GM23338 (cell line): ENCODE measurements around the gene RCSD1. TPM values are rescaled to one million over a fixed set of nuclear protein-coding genes. Genes with fewer than 3 reads are reported as not detected.

Experiments used
- ATAC-seq: fragments of 200-7000 bp; cut with Tn5 transposase; 3 replicates; pipeline ENCODE4 v1.9.1; 2020
- DNase-seq: peaks from one replicate; pipeline ENCODE4 v3.0.0-alpha.2; 2015; ENCODE audit warnings: low spot score
- H2AFZ ChIP-seq: fragments of 200-600 bp; sonication (generic); 2 replicates; pipeline ENCODE4 v1.8.0; 2016; ENCODE audit warnings: antibody characterized with exemption, mild to moderate bottlenecking, moderate library complexity
- H3F3A ChIP-seq: fragments of 200-600 bp; sonication (generic); replicated peaks from 2 replicates; pipeline ENCODE4 v1.8.0; 2017; ENCODE audit warnings: antibody characterized with exemption, mixed run types, low read depth
- H3K27ac ChIP-seq: fragments of 200-600 bp; sonication (generic); 2 replicates; pipeline ENCODE4 v1.6.1; 2016; ENCODE audit warnings: low read depth
- H3K27me3 ChIP-seq: fragments of 200-600 bp; sonication (generic); 2 replicates; pipeline ENCODE4 v1.8.0; 2016; ENCODE audit warnings: mild to moderate bottlenecking, mixed run types, moderate library complexity; ENCODE audit not compliant: insufficient read depth
- H3K36me3 ChIP-seq: fragments of 200-600 bp; sonication (generic); 2 replicates; pipeline ENCODE4 v1.8.0; 2016; ENCODE audit warnings: mild to moderate bottlenecking; ENCODE audit not compliant: insufficient read depth
- H3K4me1 ChIP-seq: fragments of 200-600 bp; sonication (generic); 2 replicates; pipeline ENCODE4 v1.8.0; 2016; ENCODE audit warnings: mild to moderate bottlenecking, moderate library complexity; ENCODE audit not compliant: insufficient read depth
- H3K4me2 ChIP-seq: fragments of 200-600 bp; sonication (generic); 2 replicates; pipeline ENCODE4 v1.7.1; 2017; ENCODE audit warnings: mixed run types
- H3K4me3 ChIP-seq: fragments of 200-600 bp; sonication (generic); 2 replicates; pipeline ENCODE4 v1.6.1; 2016; ENCODE audit warnings: mixed run types
- H3K79me2 ChIP-seq: fragments of 200-600 bp; sonication (generic); replicated peaks from 2 replicates; pipeline ENCODE4 v1.8.0; 2017; ENCODE audit warnings: mild to moderate bottlenecking; ENCODE audit not compliant: insufficient read depth
- H3K9me2 ChIP-seq: fragments of 200-600 bp; sonication (generic); 2 replicates; pipeline ENCODE4 v1.8.0; 2017; ENCODE audit not compliant: insufficient read depth
- H4K20me1 ChIP-seq: fragments of 200-600 bp; sonication (generic); replicated peaks from 2 replicates; pipeline ENCODE4 v1.8.0; 2017; ENCODE audit warnings: mild to moderate bottlenecking; ENCODE audit not compliant: insufficient read depth
- H3K27ac Mint-ChIP-seq: 2 replicates; pipeline ENCODE4 v1.8.0; 2020; ENCODE audit warnings: inconsistent platforms, mild to moderate bottlenecking, moderate library complexity, mixed read lengths
- H3K27me3 Mint-ChIP-seq: 3 replicates; pipeline ENCODE4 v1.8.0; 2022; ENCODE audit warnings: low read depth, mild to moderate bottlenecking, moderate library complexity, mixed read lengths, inconsistent platforms; ENCODE audit not compliant: insufficient read depth, poor library complexity
- H3K36me3 Mint-ChIP-seq: 3 replicates; pipeline ENCODE4 v1.8.0; 2021; ENCODE audit warnings: low read depth, mild to moderate bottlenecking, inconsistent platforms, moderate library complexity, mixed read lengths
- H3K4me1 Mint-ChIP-seq: 3 replicates; pipeline ENCODE4 v1.8.0; 2020; ENCODE audit warnings: mild to moderate bottlenecking, inconsistent platforms, mixed read lengths
- H3K4me3 Mint-ChIP-seq: 3 replicates; pipeline ENCODE4 v1.8.0; 2021; ENCODE audit warnings: moderate library complexity, mild to moderate bottlenecking, inconsistent platforms, mixed read lengths
- H3K9me3 Mint-ChIP-seq: 3 replicates; pipeline ENCODE4 v1.8.0; 2020; ENCODE audit warnings: moderate library complexity, mild to moderate bottlenecking, inconsistent platforms, mixed read lengths
- CREB1 ChIP-seq: fragments of 250-450 bp; sonication (Bioruptor Pico); IDR thresholded peaks from 2 replicates; pipeline ENCODE4 v1.5.0; 2020; ENCODE audit warnings: low read depth, mild to moderate bottlenecking, moderate library complexity
- ETS1 ChIP-seq: IDR thresholded peaks from 2 replicates; pipeline ENCODE4 v1.6.1; 2016; ENCODE audit warnings: antibody characterized with exemption
- EZH2 ChIP-seq: fragments of 200-600 bp; sonication (generic); IDR thresholded peaks from one replicate; pipeline ENCODE4 v1.8.0; 2017; ENCODE audit warnings: antibody characterized with exemption, mild to moderate bottlenecking, low read depth; ENCODE audit not compliant: unreplicated experiment
- NANOG ChIP-seq: IDR thresholded peaks from 2 replicates; pipeline ENCODE4 v1.6.1; 2016; ENCODE audit warnings: antibody characterized with exemption, borderline replicate concordance
- POLR2AphosphoS5 ChIP-seq: IDR thresholded peaks from 2 replicates; pipeline ENCODE4 v1.6.1; 2016; ENCODE audit warnings: antibody characterized with exemption, low read depth
- REST ChIP-seq: IDR thresholded peaks from one replicate; pipeline ENCODE4 v1.6.1; 2018; ENCODE audit warnings: antibody characterized with exemption; ENCODE audit not compliant: unreplicated experiment
- STAT1 ChIP-seq: IDR thresholded peaks from one replicate; pipeline ENCODE4 v1.6.1; 2016; ENCODE audit warnings: antibody characterized with exemption; ENCODE audit not compliant: unreplicated experiment
- ZNF331 ChIP-seq: fragments of 250-450 bp; sonication (Bioruptor Pico); IDR thresholded peaks from 2 replicates; pipeline ENCODE4 v1.5.0; 2020; ENCODE audit warnings: low read depth, mild to moderate bottlenecking, moderate library complexity
- ZNF462 ChIP-seq: fragments of 250-450 bp; sonication (Bioruptor Pico); IDR thresholded peaks from 2 replicates; pipeline ENCODE4 v1.5.0; 2020; ENCODE audit warnings: mild to moderate bottlenecking, moderate library complexity
- polyA plus RNA-seq: library from polyadenylated mRNA; unstranded; fragments of >200 nt; fragmentation: Nextera tagmentation; extraction: Ambion mirVana; gene quantifications from 2 replicates; pipeline ENCODE4 v1.2.1, GENCODE V29; 2016
- total RNA-seq: library from RNA; depleted of rRNA; stranded (reverse); fragments of >200 nt; shearing (Covaris generic); gene quantifications from 2 replicates; pipeline ENCODE4 v1.2.3, GENCODE V29; 2014
- TF ChIP-seq, protein P1 (sequence below), 2 experiments: fragments of 200-600 bp in 1 of 2; sonication (generic) in 1 of 2; conservative IDR thresholded peaks; 2 replicates each; pipeline versions ENCODE4 v1.5.1 to v1.6.1; 2016 to 2017; ENCODE audit warnings: antibody characterized with exemption in 2 of 2, low read depth in 2 of 2, mild to moderate bottlenecking in 2 of 2, moderate library complexity in 1 of 2

The RCSD1 gene
- total and polyA plus RNA-seq, 2 experiments from 2014 or later: 0.18 to 0.73 TPM

- Histone ChIP-seq H3K4me3 (no peak overlapping the region), H2AFZ (no peak overlapping the region), H3K4me1 (no peaks in the 10 kb centered on the region), H3K9me2 (peaks cover 3% of the 10 kb centered on the region; the same call in 1 of the 2 replicates), H3K79me2 (no peaks in the 10 kb centered on the region), H3K27me3 (no peaks in the 10 kb centered on the region), H3K27ac (no peak overlapping the region), H4K20me1 (no peaks in the 10 kb centered on the region), H3F3A (no peaks in the 10 kb centered on the region), H3K36me3 (no peaks in the 10 kb centered on the region), H3K4me2 (no peak overlapping the region)
- Mint-ChIP-seq H3K36me3 (no peaks in the 10 kb centered on the region), H3K4me1 (peaks cover 15% of the 10 kb centered on the region), H3K27me3 (peaks cover 4% of the 10 kb centered on the region), H3K4me3 (no peak overlapping the region), H3K27ac (no peak overlapping the region), H3K9me3 (no peaks in the 10 kb centered on the region)
- no peak for ATAC-seq
- no peak for DNase-seq
- TF ChIP-seq ZNF331 (CRISPR knock-in tag): no peak
- TF ChIP-seq STAT1: no peak
- no peak for TF ChIP-seq NANOG
- no peak for TF ChIP-seq CREB1
- TF ChIP-seq, protein P1, sequence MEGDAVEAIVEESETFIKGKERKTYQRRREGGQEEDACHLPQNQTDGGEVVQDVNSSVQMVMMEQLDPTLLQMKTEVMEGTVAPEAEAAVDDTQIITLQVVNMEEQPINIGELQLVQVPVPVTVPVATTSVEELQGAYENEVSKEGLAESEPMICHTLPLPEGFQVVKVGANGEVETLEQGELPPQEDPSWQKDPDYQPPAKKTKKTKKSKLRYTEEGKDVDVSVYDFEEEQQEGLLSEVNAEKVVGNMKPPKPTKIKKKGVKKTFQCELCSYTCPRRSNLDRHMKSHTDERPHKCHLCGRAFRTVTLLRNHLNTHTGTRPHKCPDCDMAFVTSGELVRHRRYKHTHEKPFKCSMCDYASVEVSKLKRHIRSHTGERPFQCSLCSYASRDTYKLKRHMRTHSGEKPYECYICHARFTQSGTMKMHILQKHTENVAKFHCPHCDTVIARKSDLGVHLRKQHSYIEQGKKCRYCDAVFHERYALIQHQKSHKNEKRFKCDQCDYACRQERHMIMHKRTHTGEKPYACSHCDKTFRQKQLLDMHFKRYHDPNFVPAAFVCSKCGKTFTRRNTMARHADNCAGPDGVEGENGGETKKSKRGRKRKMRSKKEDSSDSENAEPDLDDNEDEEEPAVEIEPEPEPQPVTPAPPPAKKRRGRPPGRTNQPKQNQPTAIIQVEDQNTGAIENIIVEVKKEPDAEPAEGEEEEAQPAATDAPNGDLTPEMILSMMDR (conservative IDR thresholded peaks at IDR 0.05; ENCODE audit: low read depth in 2 of 2): no peak
- no peak for TF ChIP-seq POLR2AphosphoS5
- TF ChIP-seq ZNF462: no peak
- no peak for TF ChIP-seq REST
- no peak for TF ChIP-seq EZH2
- TF ChIP-seq ETS1: no peak
Measured at GRCh38 chr1:167645625-167646414, 15.8 kb downstream of the RCSD1 start.
